GM13976 (cell line): Measurements from ENCODE around the gene AUTS2.

ENCODE experiments used
- DNase-seq: peaks from one replicate; pipeline ENCODE4 v3.0.0; 2012; ENCODE audit warnings: low spot score
- CTCF ChIP-seq: IDR thresholded peaks from 2 replicates; pipeline ENCODE4 v1.5.1; 2012; ENCODE audit warnings: borderline replicate concordance, mild to moderate bottlenecking; ENCODE audit not compliant: insufficient read depth; ENCODE audit errors: extremely low read depth, missing control alignments, control extremely low read depth
- in situ Hi-C: fragments of 300-500 bp; cut with MboI; formaldehyde crosslinking; loops from one replicate; pipeline ENCODE4 v1.12.0; 2022; ENCODE audit warnings: low sequenced_read_pairs, mixed read lengths, inconsistent platforms; ENCODE audit not compliant: unreplicated experiment

Gene AUTS2

GRCh38 chr7:70655694-70656093 is 1057.4 kb downstream of the AUTS2 start:
- no peak for TF ChIP-seq CTCF
- no peak for DNase-seq
- in situ Hi-C loops = no loop called here

GRCh38 chr7:70657571-70657970 is 1059.3 kb downstream of the AUTS2 start:
- in situ Hi-C loops = no loop called here
- TF ChIP-seq CTCF = no peak
- no peak for DNase-seq

GRCh38 chr7:70657989-70658632 is 1059.8 kb downstream of the AUTS2 start:
- DNase-seq = no peak
- TF ChIP-seq CTCF = no peak
- in situ Hi-C loops = no loop called here

GRCh38 chr7:70659263-70659662 is 1061.0 kb downstream of the AUTS2 start:
- in situ Hi-C loops = no loop called here
- no peak for DNase-seq
- no peak for TF ChIP-seq CTCF

GRCh38 chr7:70660154-70660818 is 1062.0 kb downstream of the AUTS2 start:
- in situ Hi-C loops = no loop called here
- TF ChIP-seq CTCF = no peak
- DNase-seq = no peak

GRCh38 chr7:70660819-70661191 is 1062.5 kb downstream of the AUTS2 start:
- in situ Hi-C loops = no loop called here
- TF ChIP-seq CTCF = no peak
- no peak for DNase-seq
